Right lung (tissue), 10 donors: ENCODE measurements around the gene MAPK8. TPM values are rescaled to one million over a fixed set of nuclear protein-coding genes. Genes with fewer than 3 reads are reported as not detected.
A peak's percentile ranks its signal among the peaks of the same experiment; 100 is the strongest.
"Not testable (repeated sequence)": the region's sequence is repeated elsewhere in the genome, so short reads cannot be mapped to it uniquely, and the experiment has no call there.

Source experiments
- DNase-seq, 2 donors: peaks; one replicate each; pipeline ENCODE4 v3.0.0-alpha.2; 2013
- long read RNA-seq, 8 donors: transcript quantifications; one replicate each; lab custom pipeline, GENCODE V29; 2026
- polyA plus RNA-seq, 5 donors: library from polyadenylated mRNA; unstranded; fragments of 120-200 nt; gene quantifications; one replicate each; pipeline versions ENCODE4 v1.2.1 to v1.2.3, GENCODE V29; 2013; ENCODE audit warnings: inconsistent platforms in 1 of 5, low replicate concordance in 1 of 5; ENCODE audit not compliant: insufficient read length in 5 of 5, insufficient read depth in 1 of 5

MAPK8 gene
- 10 to 100 TPM; 55.0 to 93.1 (median 73.7) TPM for polyA plus RNA-seq
- long read RNA-seq, donor 1, partial matches to known transcripts = 6 of 10 reads
- long read RNA-seq, donor 1, other reads (novel, unspliced or antisense) = 0 of 10 reads
- long read RNA-seq, donor 2, partial matches to known transcripts = 0 of 1 reads
- long read RNA-seq, donor 2, other reads (novel, unspliced or antisense) = 0 of 1 reads
- long read RNA-seq, donor 3 = 0 reads
- long read RNA-seq, donor 4, full-length matches to known transcripts = 6 of 6 reads
- long read RNA-seq, donor 4, partial matches to known transcripts = 0 of 6 reads
- long read RNA-seq, donor 4, other reads (novel, unspliced or antisense) = 0 of 6 reads
- long read RNA-seq, donor 5, partial matches to known transcripts = 19 of 22 reads
- long read RNA-seq, donor 5, other reads (novel, unspliced or antisense) = 0 of 22 reads
- long read RNA-seq, donor 6, full-length matches to known transcripts = 4 of 30 reads
- long read RNA-seq, donor 6, partial matches to known transcripts = 26 of 30 reads
- long read RNA-seq, donor 6, other reads (novel, unspliced or antisense) = 0 of 30 reads
- long read RNA-seq, donor 7, partial matches to known transcripts = 6 of 8 reads
- long read RNA-seq, donor 7, other reads (novel, unspliced or antisense) = 0 of 8 reads
- long read RNA-seq, donor 8, partial matches to known transcripts = 0 of 1 reads
- long read RNA-seq, donor 8, other reads (novel, unspliced or antisense) = 0 of 1 reads

DNA sequence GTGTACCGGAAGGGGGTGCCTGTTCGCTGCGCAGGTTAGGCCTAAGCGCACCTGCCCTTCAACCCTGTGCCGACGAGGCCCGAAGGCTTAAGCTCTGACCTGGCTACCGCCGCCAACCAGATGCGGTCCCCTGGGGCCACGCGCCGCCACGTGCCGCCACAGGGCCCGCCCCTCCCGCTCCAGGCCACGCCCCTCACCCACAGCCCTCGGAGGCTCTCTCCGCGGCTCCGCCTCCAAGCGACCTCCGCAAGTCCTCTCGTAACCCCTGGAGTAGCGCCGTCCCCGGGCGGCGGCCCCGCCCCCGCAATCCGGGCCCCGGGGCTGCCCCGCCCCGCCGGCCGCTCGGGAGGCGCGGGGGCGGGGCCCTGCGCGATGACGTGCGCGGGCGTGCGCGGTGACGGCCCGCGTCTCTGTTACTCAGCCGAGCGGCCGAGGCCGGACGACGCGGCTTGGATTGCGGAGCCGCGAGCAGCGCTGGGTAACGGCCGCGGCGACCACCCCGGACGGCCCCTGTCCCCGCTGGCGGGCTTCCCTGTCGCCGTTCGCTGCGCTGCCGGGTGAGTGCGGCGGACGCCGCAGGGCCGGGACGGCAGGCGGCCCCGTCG is at the start of gene MAPK8:
TSS of gene MAPK8 (plus strand) at position 413 of the 605 bp plus-strand sequence. CDS start 94,984 bp downstream, outside the sequence.
- peak; percentile 87 for DNase-seq

- DNase-seq = no peak
Measured at GRCh38 chr10:48257407-48257961, 49.0 kb upstream of the MAPK8 start.

DNA sequence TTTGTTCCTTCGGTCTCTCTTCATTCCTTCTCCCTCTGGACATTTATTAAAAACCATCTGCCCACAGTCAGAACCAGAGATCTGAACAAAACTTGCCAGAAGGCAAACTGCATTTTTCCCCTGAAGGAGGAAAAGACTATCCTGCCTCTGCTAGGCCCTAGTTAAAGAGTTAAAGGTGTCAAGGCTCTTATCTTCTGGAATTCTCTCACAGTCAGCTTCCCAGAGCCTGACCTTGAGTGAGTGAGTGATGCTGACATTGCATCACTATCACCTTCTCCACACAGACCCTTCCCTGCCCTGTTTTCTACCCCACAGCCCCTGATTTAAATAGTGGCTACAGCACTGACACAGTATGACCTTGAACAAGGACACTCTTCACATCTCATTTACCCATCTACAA is 48.4 kb upstream of the MAPK8 start:
- no peak for DNase-seq

- DNase-seq = no peak
Measured at GRCh38 chr10:48266528-48266927, 39.9 kb upstream of the MAPK8 start.

- DNase-seq = no peak
Measured at GRCh38 chr10:48271047-48271730, 35.3 kb upstream of the MAPK8 start.

GRCh38 chr10:48272682-48273081 is 33.8 kb upstream of the MAPK8 start:
- DNase-seq = no peak

DNA sequence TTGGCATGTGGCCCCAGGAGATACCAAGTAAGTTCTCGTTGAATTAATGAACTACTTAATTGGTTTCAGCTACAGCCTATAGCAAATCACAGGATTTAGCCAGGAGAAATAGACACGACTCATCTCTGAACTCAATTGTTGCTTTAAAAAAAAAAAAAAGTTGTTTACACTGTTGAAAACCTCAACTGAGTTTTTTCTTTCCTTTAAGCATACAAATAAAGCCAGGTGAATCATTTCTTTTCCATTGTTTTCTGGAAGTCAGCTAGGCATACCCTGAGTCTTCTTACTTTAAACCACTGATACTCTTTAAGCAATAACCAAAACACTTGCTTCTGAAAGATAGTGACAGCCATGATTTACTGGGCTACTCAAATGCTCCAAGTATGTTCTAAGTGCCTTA is 32.7 kb upstream of the MAPK8 start:
- no peak for DNase-seq

GRCh38 chr10:48274636-48275035 is 31.8 kb upstream of the MAPK8 start, which contains the start of gene FRMPD2:
Gene FRMPD2, minus strand, starts transcription at chr10:48274696. Its CDS starts 129 bp downstream, at chr10:48274567.
- DNase-seq = no peak

DNA sequence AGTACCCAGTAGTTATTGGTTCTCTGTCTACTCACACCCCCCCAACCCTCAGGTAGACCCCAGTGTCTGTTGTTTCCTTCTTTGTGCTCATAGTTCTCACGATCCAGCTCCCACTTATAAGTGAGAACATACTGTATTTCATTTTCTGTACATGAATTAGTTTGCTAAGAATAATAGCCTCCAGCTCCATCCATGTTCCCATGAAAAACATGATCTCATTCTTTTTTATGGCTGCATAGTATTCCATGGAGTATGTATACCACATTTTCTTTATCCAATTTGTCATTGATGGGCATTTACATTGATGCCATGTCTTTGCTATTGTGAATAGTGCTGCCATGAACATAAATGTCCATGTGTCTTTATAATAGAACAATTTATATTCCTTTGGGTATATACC is 29.4 kb upstream of the MAPK8 start:
- no peak for DNase-seq

DNA sequence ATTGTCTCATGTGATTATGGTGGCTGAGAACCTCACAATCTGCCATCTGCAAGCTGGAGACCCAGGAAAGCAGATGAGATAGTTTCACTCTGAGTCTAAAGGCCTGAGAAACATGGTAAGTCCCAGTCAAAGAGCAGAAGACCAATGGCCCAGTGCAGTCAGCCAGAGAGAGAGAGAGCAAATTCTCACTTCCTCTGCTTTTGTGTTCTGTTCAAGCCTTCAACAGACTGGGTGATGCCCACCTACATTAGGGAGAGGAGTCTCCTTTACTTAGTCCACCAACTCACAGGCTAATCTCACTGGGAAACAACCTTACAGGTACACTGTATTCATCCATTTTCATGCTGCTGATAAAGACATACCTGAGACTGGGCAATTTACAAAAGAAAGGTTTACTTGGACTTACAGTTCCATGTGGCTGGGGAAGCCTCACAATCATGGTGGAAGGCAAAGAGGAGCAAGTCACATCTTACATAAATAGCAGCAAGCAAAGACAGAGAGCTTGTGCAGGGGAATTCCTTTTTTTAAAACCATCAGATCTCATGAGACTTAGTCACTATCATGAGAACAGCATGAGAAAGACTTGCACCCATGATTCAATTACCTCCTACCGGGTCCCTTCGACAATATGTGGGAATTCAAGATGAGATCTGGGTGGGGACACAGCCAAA is 27.3 kb upstream of the MAPK8 start:
- no peak for DNase-seq

DNA sequence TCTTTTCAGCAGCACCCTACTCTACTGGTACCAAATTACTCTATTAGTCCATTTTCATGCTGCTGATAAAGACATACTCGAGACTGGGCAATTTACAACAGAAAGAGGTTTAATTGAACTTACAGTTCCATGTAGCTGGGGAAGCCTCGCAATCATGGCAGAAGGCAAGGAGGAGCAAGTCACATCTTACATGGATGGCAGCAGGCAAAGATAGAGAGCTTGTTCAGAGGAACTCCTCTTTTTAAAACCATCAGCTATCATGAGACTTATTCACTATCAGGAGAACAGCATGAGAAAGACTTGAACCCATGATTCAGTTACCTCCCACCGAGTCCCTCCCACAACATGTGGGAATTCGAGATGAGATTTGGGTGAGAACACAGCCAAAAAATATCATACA is 24.8 kb upstream of the MAPK8 start:
- not testable (repeated sequence) for DNase-seq

DNA sequence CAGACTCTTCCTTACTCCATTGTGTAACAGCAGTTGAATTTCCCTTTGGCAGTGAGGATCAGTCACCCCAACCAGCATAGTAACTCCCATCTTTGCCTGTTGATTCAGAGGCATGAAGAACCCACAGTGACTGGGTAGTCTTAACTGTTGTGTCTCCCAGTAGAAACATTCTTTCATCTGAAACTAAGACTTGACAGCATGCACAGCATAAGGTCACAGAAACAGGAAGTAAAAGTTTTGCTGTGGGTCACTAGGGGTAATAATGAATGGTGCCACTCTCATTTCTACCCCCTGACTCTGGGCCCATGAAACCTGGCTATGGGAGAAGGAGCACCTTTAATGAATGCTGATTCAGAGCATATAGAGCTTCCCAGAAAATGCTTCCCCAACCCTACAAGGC is 23.6 kb upstream of the MAPK8 start:
- no peak for DNase-seq

DNA sequence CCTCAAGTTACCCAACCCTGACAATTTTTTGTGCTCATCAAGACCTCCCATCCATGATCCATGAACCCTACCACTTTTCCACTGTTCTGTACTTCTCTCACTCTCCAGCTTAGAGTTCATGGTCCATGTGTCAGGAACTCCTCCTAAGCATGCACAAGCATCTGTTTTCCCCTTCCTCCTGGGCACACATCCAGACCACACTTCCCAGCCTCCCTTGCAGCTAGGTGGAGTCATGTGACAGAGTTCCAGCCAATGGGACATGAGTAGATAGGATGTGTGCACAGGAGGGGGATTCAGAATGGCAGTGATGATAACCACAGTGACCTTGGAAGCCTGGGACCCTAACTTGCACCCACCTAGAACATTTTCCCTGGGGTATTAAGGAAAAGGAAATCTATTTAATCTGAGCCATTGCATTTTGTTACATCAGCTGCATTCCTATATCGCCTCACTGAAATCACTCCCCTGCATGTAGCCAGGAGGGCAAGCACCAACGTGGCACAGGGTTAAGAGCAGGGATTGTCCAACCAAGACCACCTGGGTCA is 22.4 kb upstream of the MAPK8 start:
- no peak for DNase-seq

GRCh38 chr10:48284811-48285210 is 21.7 kb upstream of the MAPK8 start:
- DNase-seq = no peak

- DNase-seq = no peak
Measured at GRCh38 chr10:48285710-48286109, 20.8 kb upstream of the MAPK8 start.

- no peak for DNase-seq
Measured at GRCh38 chr10:48286356-48286755, 20.1 kb upstream of the MAPK8 start.

GRCh38 chr10:48287417-48288391 is 18.8 kb upstream of the MAPK8 start:
- DNase-seq = peak; percentile 21 to 27

- DNase-seq = no peak
Measured at GRCh38 chr10:48288661-48289060, 17.8 kb upstream of the MAPK8 start.

DNA sequence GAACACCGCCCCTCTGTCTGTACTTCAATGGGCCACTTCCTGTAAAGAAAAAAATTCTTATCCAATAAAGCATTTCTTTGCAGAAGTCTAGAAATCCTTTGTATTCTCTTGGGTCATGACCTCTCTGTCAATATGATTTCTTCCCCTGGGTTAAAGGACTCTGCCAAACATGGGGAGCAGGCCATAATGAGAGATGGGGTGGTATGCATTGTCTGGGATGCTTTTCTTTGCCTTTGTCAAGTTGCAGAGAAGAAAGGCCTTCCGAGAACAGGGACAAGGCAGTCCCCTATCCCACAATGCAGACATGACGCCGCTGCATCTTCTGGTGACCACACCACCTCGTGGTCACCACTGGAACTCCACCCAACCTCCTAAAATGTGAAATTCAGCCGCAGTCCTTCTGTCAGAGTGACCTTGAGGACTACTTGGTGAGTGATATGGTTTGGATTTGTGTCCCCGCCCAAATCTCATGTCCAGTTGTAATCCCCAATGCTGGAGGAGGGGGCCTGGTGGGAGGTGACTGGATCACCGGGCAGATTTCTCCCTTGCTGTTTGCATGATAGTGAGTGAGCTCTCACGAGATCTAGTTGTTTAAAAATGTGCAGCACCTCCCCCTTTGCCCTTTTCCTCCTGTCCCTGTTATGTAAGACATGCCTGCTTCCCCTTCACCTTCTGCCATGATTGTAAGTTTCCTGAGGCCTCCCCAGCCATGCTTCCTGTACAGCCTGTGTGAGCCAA is 16.8 kb upstream of the MAPK8 start:
- DNase-seq = peak; percentile 29 to 36
